Measurements from ENCODE around the gene LAPTM5.
"Not testable (repeated sequence)": the region's sequence is repeated elsewhere in the genome, so short reads cannot be mapped to it uniquely, and the experiment has no call there.

Gene LAPTM5

DNA sequence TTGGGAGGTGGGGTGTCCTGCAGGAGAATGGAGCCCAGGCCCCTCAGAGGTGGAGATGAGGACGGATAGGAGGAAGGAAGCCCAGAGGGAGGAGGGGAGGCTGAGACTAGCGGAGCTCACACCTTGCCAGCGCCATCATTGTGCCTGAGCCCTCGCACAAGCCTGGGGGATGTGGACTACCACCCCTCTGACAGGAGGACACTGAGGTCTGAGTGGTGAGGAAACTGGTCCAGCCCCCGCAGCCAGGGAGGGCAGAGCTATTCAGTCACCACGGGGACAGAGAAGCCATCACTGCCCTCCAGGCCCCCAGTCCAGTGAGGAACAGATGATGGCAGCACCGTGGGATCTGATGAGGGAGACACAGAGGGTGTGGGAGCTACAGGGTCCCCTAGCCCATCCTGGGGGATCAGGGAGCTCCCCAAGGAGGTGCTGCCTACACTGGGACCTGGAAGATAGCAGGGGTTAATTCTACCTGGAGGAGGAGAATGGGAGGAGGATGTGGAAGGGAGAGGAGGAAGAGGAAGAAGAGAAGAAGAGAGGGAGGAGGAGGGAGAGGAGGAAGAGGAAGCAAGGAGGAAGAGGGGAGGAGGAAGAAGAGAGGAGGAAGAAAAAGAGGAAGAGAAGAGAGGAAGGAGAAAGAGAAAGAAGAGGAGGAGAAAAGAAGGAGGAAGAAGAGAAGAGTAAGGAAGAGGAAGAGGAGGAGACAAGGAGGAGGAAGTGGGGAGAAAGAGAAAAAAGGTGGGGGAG, 65.2 kb downstream of the LAPTM5 start:
- no peak for DNase-seq

DNA sequence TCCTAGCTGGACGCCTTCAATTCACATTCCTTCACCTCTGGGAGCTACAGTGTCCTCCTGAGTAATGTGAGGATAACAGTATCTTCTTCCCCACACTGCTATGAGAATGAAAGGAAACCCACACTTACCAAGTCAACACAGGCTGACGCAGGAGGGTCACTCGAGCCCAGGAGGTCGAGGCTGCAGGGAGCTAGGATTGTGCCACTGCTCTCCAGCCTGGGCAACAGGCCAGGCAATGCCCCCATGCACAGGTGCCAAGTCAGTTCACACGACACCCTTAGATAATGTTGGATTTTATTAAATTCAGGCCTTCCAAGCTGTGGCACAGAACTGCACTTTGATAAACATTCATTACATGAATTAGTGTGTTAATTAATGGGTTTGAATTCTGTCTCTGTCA, 66.1 kb downstream of the LAPTM5 start:
- no peak for DNase-seq

DNA sequence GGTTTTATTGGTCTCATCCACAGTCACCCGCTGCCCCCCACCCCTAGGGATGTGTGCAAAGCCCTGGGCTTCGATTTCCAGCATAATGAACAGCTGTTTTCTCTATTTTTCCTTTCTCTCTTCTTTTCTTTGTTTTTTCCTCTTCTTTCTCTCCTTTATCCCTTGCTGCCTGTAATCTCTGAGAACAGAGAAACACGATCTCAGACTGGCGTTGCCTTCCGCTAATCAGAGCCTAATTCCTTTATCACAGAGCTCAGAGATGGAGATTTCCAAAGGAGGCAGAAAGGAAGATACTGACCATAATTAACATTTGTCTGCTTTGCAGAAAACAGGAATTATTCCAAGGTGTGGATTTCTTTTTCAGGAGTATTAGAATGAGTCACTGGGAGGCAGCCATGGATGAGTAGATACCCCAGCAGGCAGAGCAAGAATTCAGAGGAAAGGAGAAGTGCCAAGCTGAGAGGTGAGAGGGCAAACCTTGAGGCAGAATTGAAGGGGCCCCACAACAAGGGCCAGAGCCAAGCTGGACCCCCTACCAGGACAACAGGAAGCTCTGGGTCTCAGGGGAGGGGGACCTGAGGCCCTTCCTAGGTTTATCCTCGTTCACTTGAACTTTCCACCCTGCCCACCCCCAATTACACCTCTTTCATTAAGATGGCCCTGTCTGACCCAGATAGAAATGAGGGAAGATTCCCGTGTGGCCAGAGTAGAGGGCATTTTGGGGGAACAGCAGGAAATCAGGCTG, 67.5 kb downstream of the LAPTM5 start:
- DNase-seq: no peak

DNA sequence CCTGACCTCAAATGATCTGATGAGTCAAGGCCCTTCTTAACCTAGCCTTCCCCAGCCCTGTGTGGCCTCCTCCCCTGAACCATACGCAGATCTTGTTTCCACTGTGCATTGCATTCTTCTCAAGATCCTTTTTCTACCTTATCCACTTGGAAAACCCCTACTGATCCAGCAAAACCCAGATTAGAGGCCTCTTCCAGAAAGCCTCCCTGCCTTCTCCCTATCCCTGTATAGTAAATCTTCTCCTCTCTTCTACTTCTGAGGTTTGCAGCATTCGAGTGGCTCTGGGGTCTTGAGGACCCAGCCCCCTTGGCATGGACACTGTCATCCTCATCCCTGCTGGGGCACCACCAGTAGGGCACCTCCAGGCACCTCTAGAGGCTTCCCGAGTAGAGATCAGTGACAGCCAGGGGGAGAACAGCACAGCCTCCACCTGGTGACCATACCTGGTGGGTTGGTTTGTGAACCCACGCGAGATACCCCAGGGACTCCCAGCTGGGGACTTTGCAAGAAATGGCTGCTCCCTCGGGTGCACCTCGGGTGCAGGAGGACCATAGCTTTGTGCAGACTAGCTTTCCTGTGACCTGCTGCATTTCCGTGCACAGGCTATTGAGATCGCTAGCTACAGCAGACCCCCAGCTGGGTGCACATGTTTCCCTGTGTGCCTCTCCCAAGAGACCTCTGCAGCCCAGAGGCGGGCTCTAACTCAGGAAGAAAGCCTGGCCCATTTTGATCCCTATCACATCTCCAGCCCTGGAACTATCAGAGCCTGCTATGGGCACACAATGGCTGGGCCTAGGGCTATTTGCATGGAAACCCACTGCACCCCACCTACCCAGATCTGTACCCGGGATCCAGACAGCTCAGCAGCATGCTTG, 68.4 kb downstream of the LAPTM5 start:
- no peak for DNase-seq

DNA sequence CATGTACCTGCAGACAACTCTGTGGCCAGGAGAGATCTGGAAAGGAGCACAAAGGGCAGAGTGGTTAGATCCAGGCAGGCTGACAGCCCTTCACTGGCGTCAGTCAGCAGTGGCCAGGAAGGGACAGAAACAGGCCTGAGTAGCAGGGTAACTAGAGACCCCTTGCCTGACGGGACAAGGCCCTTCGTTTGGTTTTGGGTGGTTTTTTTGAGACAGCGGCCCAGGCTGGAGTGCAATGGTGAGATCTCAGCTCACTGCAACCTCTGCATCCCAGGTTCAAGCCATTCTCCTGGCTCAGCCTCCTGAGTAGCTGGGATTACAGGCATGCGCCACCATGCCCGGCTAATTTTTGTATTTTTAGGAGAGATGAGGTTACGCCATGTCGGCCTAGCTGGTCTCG, 69.1 kb downstream of the LAPTM5 start:
- DNase-seq: not testable (repeated sequence)

DNA sequence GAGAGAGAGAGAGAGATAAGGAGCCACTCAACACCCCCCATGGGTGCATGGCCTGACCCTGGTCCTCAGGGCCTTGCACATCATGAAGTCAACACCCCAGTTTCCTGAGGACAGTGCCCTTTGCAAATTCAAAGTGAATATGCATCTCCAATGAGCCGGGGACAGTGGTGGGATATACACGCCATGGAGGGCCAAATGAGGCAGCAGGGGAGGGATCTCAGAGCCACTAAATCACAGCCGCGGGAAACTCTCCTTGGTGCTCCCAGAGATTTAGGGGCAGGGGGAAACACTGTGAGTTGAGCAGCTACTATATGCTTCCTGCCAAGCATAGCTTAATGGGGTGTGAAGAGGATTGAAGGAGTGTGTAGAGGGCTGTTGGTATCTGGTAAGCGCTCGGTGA, 69.7 kb downstream of the LAPTM5 start:
- DNase-seq: no peak

DNA sequence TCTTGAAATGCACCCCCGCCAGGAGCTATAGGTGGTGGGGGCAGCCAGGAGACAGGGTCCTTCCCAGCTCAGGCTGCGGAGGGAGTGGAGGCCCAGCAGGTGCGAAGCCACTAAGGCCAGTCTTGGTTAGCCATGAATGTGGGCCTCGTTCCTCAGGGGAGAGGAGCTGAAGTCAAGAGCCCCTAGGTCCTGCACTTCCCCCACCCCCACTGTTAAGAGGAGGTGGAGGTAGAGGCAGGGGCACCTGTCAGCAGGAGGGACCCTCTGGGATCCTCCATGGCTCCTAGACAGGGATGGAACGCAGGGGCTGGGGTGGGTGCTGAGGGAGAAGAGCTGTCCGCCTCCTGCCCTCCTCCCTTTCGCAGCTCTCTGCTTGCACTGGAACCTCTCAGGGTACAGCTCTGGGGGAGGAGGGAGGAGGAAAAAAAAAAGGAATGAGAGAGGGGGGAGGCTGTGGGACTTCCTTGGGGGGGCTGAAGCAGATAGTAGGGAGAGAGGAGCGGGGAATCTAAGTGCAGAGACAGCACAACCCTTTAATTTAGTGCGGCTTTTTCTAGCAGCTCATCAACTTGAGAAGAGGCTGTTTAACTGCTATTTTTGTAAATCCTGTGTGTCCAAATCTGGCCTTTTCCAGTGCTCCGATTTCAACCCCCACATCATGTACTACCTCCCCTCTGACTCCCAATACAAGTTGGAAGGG, 71.2 kb downstream of the LAPTM5 start:
- no peak for DNase-seq

DNA sequence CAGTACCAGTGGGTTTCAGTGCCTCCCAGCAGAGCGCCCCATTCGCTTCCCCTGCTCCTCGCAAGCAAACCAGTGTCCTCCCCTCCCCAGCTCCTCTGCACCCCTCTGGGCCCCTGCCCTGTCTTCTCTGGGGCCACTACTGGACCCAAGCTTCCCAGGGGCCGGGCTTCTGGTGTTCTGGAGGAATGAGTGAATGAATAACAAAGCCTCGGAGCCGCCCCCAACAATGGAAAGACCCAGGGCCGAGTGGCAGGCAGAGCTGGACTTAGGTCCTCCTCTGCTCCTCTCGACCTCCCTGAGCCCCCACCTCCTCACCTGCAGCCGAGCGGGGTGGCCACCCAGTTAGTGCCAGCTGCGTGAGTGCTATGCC, 71.8 kb downstream of the LAPTM5 start:
- DNase-seq: no peak

DNA sequence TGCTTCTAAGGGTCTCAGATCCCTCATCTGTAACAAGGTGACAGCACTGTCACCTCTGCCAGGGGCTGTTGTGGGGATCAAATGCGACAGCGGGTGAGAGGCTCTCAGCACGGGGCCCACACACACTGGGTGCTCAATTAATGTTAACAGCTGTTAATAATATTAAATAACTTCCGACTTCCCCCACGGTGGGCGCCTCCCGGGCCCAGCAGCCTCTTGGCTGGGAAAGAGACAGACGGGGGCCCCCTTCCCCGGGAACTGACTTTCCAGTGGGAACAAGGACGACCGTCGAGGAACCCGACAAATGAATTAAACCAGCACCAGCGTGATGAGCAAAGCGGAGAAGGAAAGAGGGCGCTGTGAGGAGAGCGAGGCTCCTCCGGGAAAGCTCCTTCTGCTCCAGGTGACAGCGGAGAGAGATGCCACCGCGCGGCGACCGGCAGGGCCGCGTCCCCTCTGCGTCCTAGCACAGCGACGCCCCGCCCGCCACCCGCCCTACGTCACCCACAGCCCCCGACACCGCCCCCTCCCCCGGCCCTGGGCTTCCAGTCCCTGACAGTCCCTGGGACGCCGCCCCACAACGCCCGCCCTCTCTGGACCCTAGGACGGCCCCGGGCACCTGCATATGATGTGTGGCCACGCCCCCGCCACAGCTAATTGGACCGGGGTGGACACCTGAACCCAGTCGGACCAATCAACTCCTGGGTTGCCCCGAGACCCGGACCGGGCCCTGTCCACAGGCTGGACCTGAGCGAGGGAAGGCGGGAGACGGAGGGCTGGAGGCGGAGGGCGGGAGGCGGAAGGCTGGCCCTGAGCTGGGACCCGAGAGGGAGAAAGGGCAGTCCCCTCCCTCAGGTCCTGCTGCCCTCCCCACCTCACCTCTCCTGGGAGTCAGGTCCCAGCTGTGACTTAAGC, 72.4 kb downstream of the LAPTM5 start:
- DNase-seq: peak in 4 of 5 donors; percentile 14 to 46 (median 28)

DNA sequence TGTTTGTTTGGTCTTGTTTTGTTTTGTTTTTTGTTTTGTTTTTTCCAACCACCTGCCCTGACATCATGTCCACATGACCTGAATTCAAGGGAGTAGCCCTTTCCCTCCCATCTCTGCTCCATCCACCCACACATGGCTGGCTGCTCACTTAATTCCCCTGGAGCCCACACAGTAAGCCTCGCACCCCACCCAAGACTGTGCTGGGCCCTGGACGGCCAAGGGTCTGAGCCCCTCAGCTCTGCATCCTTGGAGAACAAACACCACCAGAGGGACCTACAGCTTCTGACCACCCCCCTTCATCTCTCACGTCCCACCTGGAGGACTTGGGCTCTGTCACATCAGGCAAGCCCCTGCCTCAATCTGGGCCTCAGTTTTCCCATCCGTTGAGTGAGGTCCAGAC, 73.3 kb downstream of the LAPTM5 start:
- DNase-seq: no peak

DNA sequence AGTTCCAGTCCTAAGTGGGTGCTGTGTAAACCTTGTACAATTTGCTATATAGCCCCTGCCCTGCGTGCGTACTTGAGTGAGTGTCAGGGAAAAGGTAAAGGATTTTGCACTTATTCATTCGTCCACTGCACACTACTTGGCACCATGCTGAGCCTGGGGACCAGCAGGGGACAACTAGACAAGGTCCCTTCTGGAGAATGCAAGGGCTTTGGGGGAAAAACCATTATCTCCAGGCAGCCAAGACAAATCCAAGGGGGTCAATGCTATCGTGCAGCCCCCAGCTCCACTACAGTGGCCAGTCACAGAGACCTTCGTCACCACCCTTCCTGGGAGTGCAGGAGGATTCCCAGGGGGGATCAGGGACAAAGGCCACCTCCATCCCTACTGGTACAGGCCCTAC, 73.9 kb downstream of the LAPTM5 start:
- no peak for DNase-seq
